ENCODE results near the gene PCGF6. TPM values are rescaled to one million over a fixed set of nuclear protein-coding genes. Genes with fewer than 3 reads are reported as not detected.

PCGF6 gene
- total RNA-seq, 4 donors from 2014 or later = 11.9 to 17.7 (median 13.1) TPM

DNA sequence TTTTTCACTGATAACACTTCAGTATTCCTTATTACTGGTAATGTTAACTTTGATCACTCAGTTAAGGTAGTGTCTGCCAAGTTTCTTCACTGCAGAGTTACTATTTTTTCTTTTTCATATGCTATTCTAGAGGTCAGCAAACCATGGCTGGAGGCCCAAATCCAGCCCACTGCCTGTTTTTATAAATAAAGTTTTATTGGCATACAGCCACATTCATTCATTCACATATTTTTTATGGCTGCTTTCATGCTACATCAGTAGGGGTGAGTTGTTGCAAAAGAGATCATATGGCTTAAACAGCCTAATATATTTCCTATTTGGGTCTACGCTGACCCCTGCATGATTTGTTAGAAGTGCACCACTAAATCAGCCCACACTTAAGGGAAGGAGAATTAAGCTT lies 94.3 kb downstream of the PCGF6 start:
- H3K27ac ChIP-seq (replicated peaks in 1 of 4) = no peak overlapping the region
- WGBS = 100% methylated on average over 1 of the region's 1 CpG
- no peak overlapping the region for H3K4me3 ChIP-seq
- no peaks in the 10 kb centered on the region for H3K9me3 ChIP-seq
- no peaks in the 10 kb centered on the region for H3K27me3 ChIP-seq
- intact Hi-C loops (cut with DNase I) = no loop called here
- TF ChIP-seq POLR2A (IDR thresholded peaks at IDR 0.05; ENCODE audit: low read depth) = no peak
- TF ChIP-seq, protein P1, sequence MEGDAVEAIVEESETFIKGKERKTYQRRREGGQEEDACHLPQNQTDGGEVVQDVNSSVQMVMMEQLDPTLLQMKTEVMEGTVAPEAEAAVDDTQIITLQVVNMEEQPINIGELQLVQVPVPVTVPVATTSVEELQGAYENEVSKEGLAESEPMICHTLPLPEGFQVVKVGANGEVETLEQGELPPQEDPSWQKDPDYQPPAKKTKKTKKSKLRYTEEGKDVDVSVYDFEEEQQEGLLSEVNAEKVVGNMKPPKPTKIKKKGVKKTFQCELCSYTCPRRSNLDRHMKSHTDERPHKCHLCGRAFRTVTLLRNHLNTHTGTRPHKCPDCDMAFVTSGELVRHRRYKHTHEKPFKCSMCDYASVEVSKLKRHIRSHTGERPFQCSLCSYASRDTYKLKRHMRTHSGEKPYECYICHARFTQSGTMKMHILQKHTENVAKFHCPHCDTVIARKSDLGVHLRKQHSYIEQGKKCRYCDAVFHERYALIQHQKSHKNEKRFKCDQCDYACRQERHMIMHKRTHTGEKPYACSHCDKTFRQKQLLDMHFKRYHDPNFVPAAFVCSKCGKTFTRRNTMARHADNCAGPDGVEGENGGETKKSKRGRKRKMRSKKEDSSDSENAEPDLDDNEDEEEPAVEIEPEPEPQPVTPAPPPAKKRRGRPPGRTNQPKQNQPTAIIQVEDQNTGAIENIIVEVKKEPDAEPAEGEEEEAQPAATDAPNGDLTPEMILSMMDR (IDR thresholded peaks at IDR 0.05) = no peak
- no peak for TF ChIP-seq EP300 (IDR thresholded peaks at IDR 0.05)
- TF ChIP-seq POLR2AphosphoS5 (IDR thresholded peaks at IDR 0.05) = no peak
- no peak for DNase-seq (ENCODE audit: extremely low spot score)
- H3K36me3 ChIP-seq = no peaks in the 10 kb centered on the region
- no peaks in the 10 kb centered on the region for H3K4me1 ChIP-seq

DNA sequence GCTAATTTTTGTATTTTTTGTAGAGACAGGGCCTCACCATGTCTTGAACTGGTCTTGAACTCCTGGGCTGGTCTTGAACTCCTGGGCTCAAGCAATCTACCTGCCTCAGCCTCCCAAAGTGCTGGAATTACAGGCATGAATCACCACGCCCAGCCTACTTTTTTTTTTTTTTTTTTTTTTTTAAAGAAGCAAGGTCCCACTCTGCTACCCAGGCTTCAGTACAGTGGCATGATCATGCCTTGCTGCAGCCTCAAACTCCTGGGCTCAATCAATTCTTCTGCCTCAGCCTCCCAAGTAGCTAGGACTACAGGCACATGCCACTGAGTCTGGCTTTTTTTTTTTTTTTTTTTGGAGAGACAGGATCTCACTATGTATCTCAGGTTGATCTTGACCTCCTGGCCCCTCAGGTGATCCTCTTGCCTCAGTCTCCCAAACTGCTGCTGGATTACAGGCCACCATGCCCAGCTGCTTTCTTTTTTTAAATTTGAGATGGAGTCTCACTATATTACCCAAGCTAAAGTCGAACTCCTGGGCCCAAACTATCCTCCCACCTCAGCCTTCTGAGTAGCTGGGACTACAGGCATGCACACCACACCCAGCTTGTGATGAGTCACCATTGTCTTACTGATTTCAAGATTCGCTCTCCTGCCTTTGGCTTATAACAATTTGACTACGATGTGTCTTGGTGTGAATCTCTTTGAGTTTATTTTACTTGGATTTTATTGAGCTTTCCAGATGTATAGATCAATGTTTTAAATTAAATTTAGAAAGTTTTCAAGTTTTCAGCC lies 96.2 kb downstream of the PCGF6 start:
- Histone ChIP-seq H3K36me3 (no peaks in the 10 kb centered on the region), H3K4me3 (no peak overlapping the region), H3K27ac (replicated peaks in 1 of 4) (no peak overlapping the region), H3K4me1 (no peaks in the 10 kb centered on the region), H3K9me3 (no peaks in the 10 kb centered on the region), H3K27me3 (no peaks in the 10 kb centered on the region)
- WGBS = 67% methylated on average over 4 of the region's 4 CpGs
- no peak for DNase-seq (ENCODE audit: extremely low spot score)
- TF ChIP-seq, protein P1 (IDR thresholded peaks at IDR 0.05) = no peak
- TF ChIP-seq POLR2AphosphoS5 (IDR thresholded peaks at IDR 0.05) (no peak), EP300 (IDR thresholded peaks at IDR 0.05) (no peak), POLR2A (IDR thresholded peaks at IDR 0.05; ENCODE audit: low read depth) (no peak)
- intact Hi-C loops (cut with DNase I) = no loop called here

DNA sequence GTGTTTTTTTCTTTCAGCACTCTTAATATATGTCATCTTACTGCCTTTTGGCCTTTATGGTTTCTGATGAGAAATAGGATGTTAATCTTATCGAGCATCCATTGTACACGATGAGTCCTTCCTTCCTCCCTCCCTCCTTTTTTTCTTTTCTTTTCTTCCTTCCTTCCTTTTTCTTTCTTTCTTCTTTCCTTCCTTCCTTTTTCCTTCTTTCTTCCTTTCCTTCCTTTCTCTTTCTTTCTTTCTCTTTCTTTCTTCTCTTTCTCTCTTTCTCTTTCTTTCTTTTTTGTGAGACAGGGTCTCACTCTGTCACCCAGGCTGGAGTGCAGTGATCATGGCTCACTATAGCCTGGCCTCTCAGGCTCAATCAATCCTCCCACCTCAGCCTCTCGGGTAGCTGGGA lies 96.8 kb downstream of the PCGF6 start:
- H3K27ac ChIP-seq (replicated peaks in 1 of 4) = no peak overlapping the region
- no peaks in the 10 kb centered on the region for H3K36me3 ChIP-seq
- TF ChIP-seq POLR2A (IDR thresholded peaks at IDR 0.05; ENCODE audit: low read depth) (no peak), POLR2AphosphoS5 (IDR thresholded peaks at IDR 0.05) (no peak), EP300 (IDR thresholded peaks at IDR 0.05) (no peak)
- TF ChIP-seq, protein P1 (IDR thresholded peaks at IDR 0.05) = no peak
- WGBS = 80% methylated on average over 3 of the region's 3 CpGs
- H3K9me3 ChIP-seq = no peaks in the 10 kb centered on the region
- H3K27me3 ChIP-seq = no peaks in the 10 kb centered on the region
- no peak overlapping the region for H3K4me3 ChIP-seq
- DNase-seq (ENCODE audit: extremely low spot score) = no peak
- H3K4me1 ChIP-seq = no peaks in the 10 kb centered on the region
- intact Hi-C loops (cut with DNase I) = no loop called here

Small RNAs within 50 kb of the gene (small RNA-seq; reads per million reads assigned to genes)
- 0 reads per million in 3 donors for gene RNU11-3P

Other genes with a start within 250 kb of the PCGF6 start
- gene NT5C2, start 157.9 kb downstream of the PCGF6 start, total RNA-seq = 10 to 100 TPM; 49.3 to 85.3 (median 66.0) TPM
- gene RPEL1, start 105.3 kb downstream of the PCGF6 start, total RNA-seq = under 1 TPM in 1 of 4 donors, not detected in 3; 0.17 TPM
- 1 to 10 TPM; 1.6 to 3.1 (median 2.3) TPM for gene INA, start 74.0 kb downstream of the PCGF6 start, total RNA-seq
- gene TAF5, start 16.8 kb upstream of the PCGF6 start, total RNA-seq = 1 to 10 TPM; 2.3 to 7.4 (median 4.5) TPM
- 100 to 1,000 TPM; 199 to 591 (median 327) TPM for gene ATP5MK, start 45.3 kb upstream of the PCGF6 start, total RNA-seq
- 10 to 100 TPM; 12.0 to 17.4 (median 15.0) TPM for gene PDCD11, start 45.5 kb upstream of the PCGF6 start, total RNA-seq
- 10 to 100 TPM; 44.4 to 69.9 (median 62.8) TPM for gene CALHM2, start 101.2 kb upstream of the PCGF6 start, total RNA-seq
- gene CALHM1, start 107.8 kb upstream of the PCGF6 start, total RNA-seq = not detected
- gene CALHM3, start 128.1 kb upstream of the PCGF6 start, total RNA-seq = not detected
- gene NEURL1, start 142.6 kb upstream of the PCGF6 start, total RNA-seq = under 1 TPM; 0.39 to 0.63 (median 0.46) TPM